CD4-positive, alpha-beta memory T cell (primary cell): ENCODE results near the gene DNAH3. TPM values are rescaled to one million over a fixed set of nuclear protein-coding genes. Genes with fewer than 3 reads are reported as not detected.

Experiments
- CTCF ChIA-PET: fragments of 350-600 bp; sonication (Branson Sonifier 250); formaldehyde crosslinking; loops from one replicate; lab custom pipeline; 2021; ENCODE audit warnings: inconsistent platforms; ENCODE audit not compliant: partially characterized antibody; lab: Charles Lee
- POLR2A ChIA-PET: fragments of 350-600 bp; sonication (Branson Sonifier 250); formaldehyde crosslinking; loops from one replicate; lab custom pipeline; 2021; ENCODE audit not compliant: partially characterized antibody; lab: Charles Lee
- DNase-seq, 5 donors: peaks; one replicate each; pipeline versions ENCODE4 v3.0.0 to v3.0.0-alpha.2; 2020 to 2022; ENCODE audit warnings: mixed read lengths in 1 of 5
- H3K27ac ChIP-seq: one replicate; pipeline ENCODE4 v1.7.0; 2013; ENCODE audit warnings: low read depth, low read length
- H3K27me3 ChIP-seq: 2 replicates; pipeline ENCODE4 v1.7.0; 2013; ENCODE audit warnings: mild to moderate bottlenecking, low read length, moderate library complexity; ENCODE audit not compliant: insufficient read depth
- H3K36me3 ChIP-seq: 2 replicates; pipeline ENCODE4 v1.7.0; 2013; ENCODE audit warnings: mild to moderate bottlenecking, low read length, moderate library complexity; ENCODE audit not compliant: insufficient read depth
- H3K4me1 ChIP-seq: 2 replicates; pipeline ENCODE4 v1.7.0; 2013; ENCODE audit warnings: mild to moderate bottlenecking, low read length, moderate library complexity; ENCODE audit not compliant: insufficient read depth
- H3K4me3 ChIP-seq, 2 donors: one replicate each; pipeline ENCODE4 v1.7.0; 2013; ENCODE audit warnings: low read length in 2 of 2, mild to moderate bottlenecking in 1 of 2
- H3K9me3 ChIP-seq, 2 donors: one replicate each; pipeline ENCODE4 v1.7.0; 2013; ENCODE audit warnings: low read length in 2 of 2, control low read depth in 1 of 2; ENCODE audit not compliant: control insufficient read depth in 1 of 2
- H3K27ac Mint-ChIP-seq, 7 donors: one replicate each; pipeline ENCODE4 v1.8.0; 2020 to 2021; ENCODE audit warnings: mixed read lengths in 7 of 7, mild to moderate bottlenecking in 6 of 7, inconsistent platforms in 3 of 7, moderate library complexity in 3 of 7
- H3K27me3 Mint-ChIP-seq, 2 donors: one replicate each; pipeline ENCODE4 v1.8.0; 2020 to 2021; ENCODE audit warnings: mixed read lengths in 2 of 2
- H3K36me3 Mint-ChIP-seq, 2 donors: one replicate each; pipeline ENCODE4 v1.8.0; 2020 to 2021; ENCODE audit warnings: mixed read lengths in 2 of 2, inconsistent platforms in 1 of 2, mild to moderate bottlenecking in 1 of 2
- H3K4me1 Mint-ChIP-seq, 4 donors: one replicate each; pipeline ENCODE4 v1.8.0; 2020 to 2021; ENCODE audit warnings: mixed read lengths in 4 of 4, mild to moderate bottlenecking in 1 of 4
- H3K4me3 Mint-ChIP-seq, 8 donors: one replicate each; pipeline ENCODE4 v1.8.0; 2020 to 2021; ENCODE audit warnings: mixed read lengths in 8 of 8, mild to moderate bottlenecking in 7 of 8, moderate library complexity in 6 of 8, inconsistent platforms in 3 of 8
- H3K9me3 Mint-ChIP-seq, 8 donors: one replicate each; pipeline ENCODE4 v1.8.0; 2020 to 2021; ENCODE audit warnings: mixed read lengths in 8 of 8, mild to moderate bottlenecking in 5 of 8, inconsistent platforms in 3 of 8, moderate library complexity in 1 of 8
- intact Hi-C: fragments of 100-400 bp; cut with micrococcal nuclease; formaldehyde crosslinking; loops from one replicate; pipeline ENCODE4 v1.15.1; 2023
- polyA plus RNA-seq, 2 donors: library from polyadenylated mRNA; unstranded; fragments of 300-500 nt; fragmentation: Illumina TruSeq; gene quantifications; one replicate each; pipeline ENCODE4 v1.2.3, GENCODE V29; 2021
- total RNA-seq, 2 experiments: library from RNA; stranded (reverse); gene quantifications; one replicate each; pipeline ENCODE4 v1.2.3, GENCODE V29; 2021

The DNAH3 gene
- total and polyA plus RNA-seq, 4 experiments from 2014 or later: not detected

DNA sequence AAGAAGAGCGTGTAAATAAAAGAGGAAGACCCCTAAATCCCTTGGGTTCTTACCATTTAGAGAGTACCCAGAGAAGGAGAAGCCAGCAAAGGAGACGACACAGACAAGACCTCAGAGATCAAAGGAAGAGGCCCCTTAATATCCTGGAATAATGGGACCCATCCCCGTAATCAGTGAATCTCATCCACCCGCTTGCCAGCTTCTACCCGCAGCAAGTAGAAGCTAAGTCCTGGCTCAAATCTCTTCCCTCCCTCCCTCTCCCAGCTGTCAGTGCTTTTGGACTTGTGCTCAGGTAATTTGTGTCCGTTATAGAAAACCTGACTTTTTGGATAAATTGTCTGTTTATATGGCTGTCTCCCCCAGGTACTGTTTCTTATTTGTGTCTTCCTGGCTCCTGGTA, 248.2 kb downstream of the DNAH3 start:
- no peak for DNase-seq
- no peaks in the 10 kb centered on the region for H3K36me3 ChIP-seq
- H3K4me1 Mint-ChIP-seq: peaks cover 48 to 80% (median 64%) of the 10 kb centered on the region in 4 donors
- H3K36me3 Mint-ChIP-seq: peaks cover 0 to 15% of the 10 kb centered on the region in 2 donors
- H3K27me3 Mint-ChIP-seq: no peaks in the 10 kb centered on the region
- no peak overlapping the region for H3K27ac ChIP-seq
- H3K4me3 ChIP-seq: no peak overlapping the region
- CTCF ChIA-PET: interaction anchor here (2.0 kb wide), 1 partner anchor 28 kb away, joined by 5 read pairs; no protein-coding TSS in a partner anchor
- POLR2A ChIA-PET: no interaction called here
- no peaks in the 10 kb centered on the region for H3K9me3 ChIP-seq
- H3K4me3 Mint-ChIP-seq: peak overlapping the region in 6 of 8 donors; percentile 58 to 97 (median 94)
- H3K27me3 ChIP-seq: no peaks in the 10 kb centered on the region
- intact Hi-C loops: loop anchor here (5.0 to 10.0 kb wide), 2 partner anchors 98 to 140 kb away; partner anchors contain the start of genes ACSM3, ERI2 and REXO5
- H3K9me3 Mint-ChIP-seq: peaks cover 0 to 3% (median 0%) of the 10 kb centered on the region in 8 donors
- H3K27ac Mint-ChIP-seq: peak overlapping the region; percentile 85 to 99 (median 97)
- peaks cover 57% of the 10 kb centered on the region for H3K4me1 ChIP-seq

GRCh38 chr16:20901436-20902112, 249.1 kb downstream of the DNAH3 start:
- H3K4me1 Mint-ChIP-seq: peaks cover 48 to 80% (median 64%) of the 10 kb centered on the region in 4 donors
- H3K36me3 Mint-ChIP-seq: peaks cover 0 to 19% of the 10 kb centered on the region in 2 donors
- no peaks in the 10 kb centered on the region for H3K36me3 ChIP-seq
- peaks cover 57% of the 10 kb centered on the region for H3K4me1 ChIP-seq
- no peaks in the 10 kb centered on the region for H3K27me3 ChIP-seq
- intact Hi-C loops: loop anchor here (5.0 to 10.0 kb wide), 2 partner anchors 97 to 139 kb away; partner anchors contain the start of genes ACSM3, ERI2 and REXO5
- no peaks in the 10 kb centered on the region for H3K9me3 ChIP-seq
- peaks cover 0 to 3% (median 0%) of the 10 kb centered on the region in 8 donors for H3K9me3 Mint-ChIP-seq
- H3K27ac ChIP-seq: peak overlapping the region; percentile 88
- H3K4me3 Mint-ChIP-seq: peak overlapping the region; percentile 93 to 99 (median 94)
- peak in 2 of 5 donors; percentile 30 to 38 for DNase-seq
- H3K27me3 Mint-ChIP-seq: no peaks in the 10 kb centered on the region
- peak overlapping the region; percentile 70 to 91 for H3K4me3 ChIP-seq
- H3K27ac Mint-ChIP-seq: peak overlapping the region; percentile 94 to 99 (median 97)
- ChIA-PET POLR2A (interaction anchor here (2.1 to 3.2 kb wide), 4 partner anchors 9 to 160 kb away, joined by 7 to 30 read pairs (median 9); partner anchors contain the start of genes ERI2, REXO5 and THUMPD1), CTCF (interaction anchor here (1.8 to 4.3 kb wide), 3 partner anchors 24 to 27 kb away, joined by 4 to 26 read pairs (median 5); no protein-coding TSS in a partner anchor)

DNA sequence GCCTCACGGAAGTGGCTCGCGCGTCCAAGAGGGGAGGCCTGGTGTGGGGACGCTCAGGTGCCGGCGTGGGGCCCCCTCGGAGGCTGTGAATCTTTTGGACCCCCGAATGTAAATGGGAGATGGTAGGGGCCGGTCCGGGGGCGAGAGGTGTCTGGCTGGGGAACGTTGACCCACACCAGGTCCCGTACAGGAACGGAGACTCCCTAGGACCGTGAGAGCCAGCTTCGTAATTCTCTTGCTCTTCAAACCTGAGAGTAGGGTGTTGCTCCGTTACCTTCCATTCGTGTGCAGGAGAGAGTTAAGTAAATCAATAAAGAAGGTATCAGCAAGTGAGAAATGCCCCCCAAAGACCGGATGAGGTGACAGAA, 249.6 kb downstream of the DNAH3 start:
- Histone ChIP-seq H3K9me3 (no peaks in the 10 kb centered on the region), H3K27me3 (no peaks in the 10 kb centered on the region), H3K36me3 (no peaks in the 10 kb centered on the region), H3K4me3 (peak overlapping the region; percentile 70 to 91), H3K4me1 (peaks cover 57% of the 10 kb centered on the region), H3K27ac (peak overlapping the region; percentile 88)
- H3K27me3 Mint-ChIP-seq: no peaks in the 10 kb centered on the region
- peak overlapping the region; percentile 93 to 99 (median 94) for H3K4me3 Mint-ChIP-seq
- DNase-seq: peak in 3 of 5 donors; percentile 30 to 32 (median 31)
- H3K4me1 Mint-ChIP-seq: peaks cover 48 to 79% (median 64%) of the 10 kb centered on the region in 4 donors
- peak overlapping the region; percentile 94 to 99 (median 97) for H3K27ac Mint-ChIP-seq
- ChIA-PET CTCF (interaction anchor here (1.0 to 4.3 kb wide), 3 partner anchors 23 to 50 kb away, joined by 4 to 26 read pairs (median 4); no protein-coding TSS in a partner anchor), POLR2A (interaction anchor here (2.1 to 3.2 kb wide), 4 partner anchors 10 to 159 kb away, joined by 7 to 30 read pairs (median 9); partner anchors contain the start of genes ERI2, REXO5 and THUMPD1)
- peaks cover 0 to 3% (median 0%) of the 10 kb centered on the region in 8 donors for H3K9me3 Mint-ChIP-seq
- peaks cover 0 to 19% of the 10 kb centered on the region in 2 donors for H3K36me3 Mint-ChIP-seq
- intact Hi-C loops: loop anchor here (5.0 to 10.0 kb wide), 2 partner anchors 96 to 139 kb away; partner anchors contain the start of genes ACSM3, ERI2 and REXO5

DNA sequence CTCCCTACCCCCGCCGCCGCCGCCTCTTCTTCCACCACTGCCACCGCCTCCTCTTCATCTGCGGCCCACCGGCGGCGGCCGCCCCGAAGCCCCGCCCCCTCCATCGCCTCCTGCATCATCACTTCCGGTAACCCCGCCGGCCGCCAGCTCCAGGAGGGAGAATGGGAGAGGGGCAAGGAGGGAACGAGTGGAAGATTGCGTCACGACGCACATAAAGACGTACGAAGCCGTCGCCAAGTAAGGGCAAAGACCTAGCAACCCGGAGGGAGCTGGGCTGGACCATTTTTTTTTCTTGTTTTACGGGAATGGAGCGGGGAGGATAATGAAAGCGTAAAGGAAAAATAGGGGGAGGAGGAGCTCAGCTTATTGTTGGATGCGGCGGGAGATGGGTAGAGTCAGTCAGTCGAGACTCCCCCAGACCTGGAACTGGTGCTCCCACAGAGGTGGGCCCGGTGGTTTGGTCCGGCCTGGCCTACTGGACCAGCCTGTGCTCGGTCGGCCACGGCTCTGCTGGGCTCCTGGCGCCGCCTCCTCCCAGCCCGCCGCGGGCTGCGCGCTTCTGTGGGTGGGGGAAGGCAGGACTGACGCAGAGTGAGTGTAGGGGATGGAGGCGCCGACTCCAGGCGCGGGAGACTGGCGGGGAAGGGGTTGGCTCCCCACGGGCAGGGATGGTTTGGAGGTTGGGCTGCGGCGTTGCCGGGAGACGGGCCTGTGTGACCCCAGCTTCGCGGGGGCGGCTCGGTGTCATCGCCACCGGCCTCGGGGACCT, 250.2 kb downstream of the DNAH3 start, which contains the start of the genes DCUN1D3 and LYRM1:
DCUN1D3 (minus strand) TSS at position 60 of the 769 bp plus-strand sequence. CDS start 37,820 bp downstream, outside the sequence.
LYRM1 (plus strand) TSS at position 473 of the 769 bp plus-strand sequence. CDS start 14,785 bp downstream, outside the sequence.
- Mint-ChIP-seq H3K4me1 (peaks cover 48 to 76% (median 60%) of the 10 kb centered on the region in 4 donors), H3K4me3 (peak within 1 kb of the TSS; percentile 93 to 99 (median 94)), H3K9me3 (peaks cover 0 to 3% (median 0%) of the 10 kb centered on the region in 8 donors), H3K36me3 (peaks cover 0 to 22% of the 10 kb centered on the region in 2 donors), H3K27ac (peak within 1 kb of the TSS; percentile 94 to 99 (median 97)), H3K27me3 (no peaks in the 10 kb centered on the region)
- Histone ChIP-seq H3K9me3 (no peaks in the 10 kb centered on the region), H3K4me3 (peak within 1 kb of the TSS; percentile 70 to 91), H3K27ac (peak within 1 kb of the TSS; percentile 88), H3K36me3 (no peaks in the 10 kb centered on the region), H3K27me3 (no peaks in the 10 kb centered on the region), H3K4me1 (peaks cover 57% of the 10 kb centered on the region)
- intact Hi-C loops: loop anchor here (1.0 to 10.0 kb wide), 4 partner anchors 25 to 159 kb away; partner anchors contain the start of genes ACSM3, ERI2, REXO5 and THUMPD1
- peak; percentile 81 to 92 (median 85) for DNase-seq
- ChIA-PET CTCF (interaction anchor here (0.5 to 4.3 kb wide), 4 partner anchors 20 to 50 kb away, joined by 4 to 26 read pairs (median 4); no protein-coding TSS in a partner anchor), POLR2A (interaction anchor here (1.0 to 3.2 kb wide), 10 partner anchors 10 to 258 kb away, joined by 3 to 30 read pairs (median 4); partner anchors contain the start of genes ACSM3, ERI2, LDAF1 and REXO5)

DNA sequence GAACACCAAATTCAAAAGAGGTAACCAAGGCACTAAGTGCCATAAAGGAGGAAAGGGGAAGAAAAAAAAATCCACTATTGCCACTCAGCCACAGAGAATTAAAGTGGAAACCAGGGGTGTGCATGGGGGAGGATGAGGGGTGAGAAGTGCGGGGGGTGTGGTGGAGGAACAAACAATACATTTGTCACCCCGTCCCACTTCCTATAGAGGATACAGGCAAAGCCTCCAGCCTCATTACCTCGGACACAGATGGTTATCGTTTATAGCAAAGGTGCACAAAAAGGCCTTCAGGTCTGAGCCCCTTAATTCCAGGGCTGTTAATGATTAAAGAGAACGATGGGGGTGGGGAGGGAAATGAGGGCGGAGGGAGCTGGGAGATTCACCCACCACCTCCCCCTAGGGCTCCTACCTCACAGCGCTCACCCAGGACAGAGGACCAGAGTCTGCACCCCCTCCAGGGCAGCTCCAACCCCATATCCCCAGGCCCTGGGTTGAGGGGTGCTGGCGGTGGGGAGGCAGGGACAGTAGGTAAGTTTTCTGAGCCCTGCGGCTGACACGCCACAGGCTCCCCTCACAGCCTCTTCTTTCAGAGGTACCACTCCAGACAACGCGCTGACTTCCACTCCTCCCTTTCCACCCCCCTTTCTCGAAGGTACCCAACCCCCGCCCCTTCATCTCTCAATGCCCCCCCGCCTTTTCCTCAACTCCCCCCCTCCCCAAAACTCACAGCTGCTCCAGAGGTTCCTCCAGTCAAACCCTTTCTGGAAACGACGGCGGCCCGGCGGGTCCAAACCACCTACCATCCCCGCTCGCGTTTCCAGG, 251.0 kb downstream of the DNAH3 start:
- no peaks in the 10 kb centered on the region for H3K36me3 ChIP-seq
- Mint-ChIP-seq H3K9me3 (peaks cover 0 to 3% (median 0%) of the 10 kb centered on the region in 8 donors), H3K27me3 (no peaks in the 10 kb centered on the region), H3K36me3 (peaks cover 0 to 24% of the 10 kb centered on the region in 2 donors), H3K4me1 (peaks cover 43 to 69% (median 55%) of the 10 kb centered on the region in 4 donors), H3K27ac (peak overlapping the region; percentile 94 to 99 (median 97)), H3K4me3 (peak overlapping the region; percentile 93 to 99 (median 94))
- intact Hi-C loops: loop anchor here (1.0 to 10.0 kb wide), 4 partner anchors 24 to 158 kb away; partner anchors contain the start of genes ACSM3, ERI2, REXO5 and THUMPD1
- no peaks in the 10 kb centered on the region for H3K9me3 ChIP-seq
- no peaks in the 10 kb centered on the region for H3K27me3 ChIP-seq
- peak overlapping the region; percentile 88 for H3K27ac ChIP-seq
- DNase-seq: no peak
- ChIA-PET CTCF (interaction anchor here (0.5 to 4.3 kb wide), 4 partner anchors 17 to 25 kb away, joined by 3 to 26 read pairs (median 4); no protein-coding TSS in a partner anchor), POLR2A (interaction anchor here (1.0 to 3.2 kb wide), 10 partner anchors 11 to 259 kb away, joined by 3 to 30 read pairs (median 4); partner anchors contain the start of genes ACSM3, ERI2, LDAF1 and REXO5)
- peak overlapping the region; percentile 61 to 91 for H3K4me3 ChIP-seq
- H3K4me1 ChIP-seq: peaks cover 51% of the 10 kb centered on the region
